ENCODE results near the gene GLDN.

GLDN gene

DNA sequence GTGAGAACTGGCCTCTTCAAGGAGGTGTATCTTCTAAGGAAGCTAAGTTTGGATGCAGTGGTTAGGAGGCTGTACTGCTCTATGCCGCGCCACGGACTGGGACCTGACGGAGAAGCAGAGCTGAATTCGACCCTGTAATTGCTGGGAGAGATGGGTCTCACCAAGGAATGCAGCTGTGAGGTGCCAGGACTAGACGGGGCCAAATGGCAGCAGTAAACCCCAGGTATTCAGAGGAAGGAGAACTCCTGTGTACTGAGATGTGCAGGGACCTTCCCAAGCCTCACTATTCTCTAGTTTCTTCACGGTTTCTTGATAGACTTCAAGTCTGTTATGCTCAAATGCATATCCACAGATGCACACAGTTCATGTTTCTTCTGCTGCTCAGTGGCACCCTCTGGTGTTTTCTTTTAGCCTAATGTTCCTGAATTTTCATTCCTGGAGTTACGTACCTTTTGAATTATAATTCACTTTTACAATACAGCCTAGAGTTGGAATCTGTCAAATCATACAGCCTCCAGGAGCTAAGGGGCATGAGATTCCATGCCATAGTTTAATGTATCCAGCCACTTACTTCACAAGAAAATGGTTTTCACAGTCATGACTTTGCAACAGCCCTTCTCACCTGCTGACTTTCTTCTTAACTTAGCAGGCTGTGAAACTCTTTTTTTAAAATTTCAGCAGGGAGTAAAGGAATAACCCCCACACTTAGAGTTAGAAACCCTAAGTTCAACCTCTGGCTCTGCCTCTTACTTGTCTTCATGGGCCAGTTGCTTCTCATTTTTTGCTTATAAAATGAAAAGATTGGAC lies 61.8 kb downstream of the GLDN start (continued):
- TF ChIP-seq ZNF747 (tag by site-specific recombination; IDR thresholded peaks at IDR 0.05): no peak

DNA sequence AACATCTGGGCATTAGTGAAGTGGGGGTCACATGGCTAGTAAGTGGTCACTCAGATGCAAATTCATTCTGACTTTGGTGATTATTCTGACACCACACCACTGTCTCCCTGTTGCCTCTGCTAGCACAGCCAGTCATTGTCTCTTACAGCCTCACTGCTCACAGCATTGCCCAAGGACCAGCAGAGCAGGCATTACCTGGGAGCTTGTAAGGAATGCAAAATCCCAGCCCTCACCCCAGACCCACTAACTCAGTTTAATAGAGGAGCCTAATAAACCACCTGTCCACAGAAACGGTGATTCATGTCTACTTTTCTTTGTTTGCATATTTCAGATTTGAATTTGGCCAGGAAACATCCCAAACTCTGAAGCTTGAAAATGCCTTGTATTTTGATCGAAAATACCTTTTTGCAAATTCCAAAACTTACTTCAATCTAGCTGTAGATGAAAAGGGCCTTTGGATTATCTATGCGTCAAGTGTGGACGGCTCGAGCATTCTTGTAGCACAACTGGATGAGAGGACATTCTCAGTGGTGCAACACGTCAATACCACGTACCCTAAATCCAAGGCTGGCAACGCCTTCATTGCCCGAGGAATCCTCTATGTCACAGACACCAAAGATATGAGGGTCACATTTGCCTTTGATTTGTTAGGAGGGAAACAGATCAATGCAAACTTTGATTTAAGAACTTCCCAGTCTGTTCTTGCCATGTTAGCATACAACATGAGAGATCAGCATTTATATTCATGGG lies 62.7 kb downstream of the GLDN start:
- ChIA-PET POLR2A (no interaction called here), CTCF (interaction anchor here (0.6 to 5.2 kb wide), 17 partner anchors 8 to 942 kb away, joined by 3 to 46 read pairs (median 5); no protein-coding TSS in a partner anchor)
- Histone ChIP-seq H3K4me1 (ENCODE audit: control insufficient read depth, insufficient read depth, low read length) (no peaks in the 10 kb centered on the region), H3K36me3 (ENCODE audit: control insufficient read depth in 2 of 2, insufficient read depth in 1 of 2, low read length in 2 of 2) (no peaks in the 10 kb centered on the region), H3K27ac (ENCODE audit: extremely low read depth, low read depth, low read length) (no peak overlapping the region), H3K9me3 (ENCODE audit: control insufficient read depth, insufficient read depth, low read depth, low read length) (no peaks in the 10 kb centered on the region), H3K4me3 (ENCODE audit: low read depth, low read length) (no peak overlapping the region)
- TF ChIP-seq, protein P1, sequence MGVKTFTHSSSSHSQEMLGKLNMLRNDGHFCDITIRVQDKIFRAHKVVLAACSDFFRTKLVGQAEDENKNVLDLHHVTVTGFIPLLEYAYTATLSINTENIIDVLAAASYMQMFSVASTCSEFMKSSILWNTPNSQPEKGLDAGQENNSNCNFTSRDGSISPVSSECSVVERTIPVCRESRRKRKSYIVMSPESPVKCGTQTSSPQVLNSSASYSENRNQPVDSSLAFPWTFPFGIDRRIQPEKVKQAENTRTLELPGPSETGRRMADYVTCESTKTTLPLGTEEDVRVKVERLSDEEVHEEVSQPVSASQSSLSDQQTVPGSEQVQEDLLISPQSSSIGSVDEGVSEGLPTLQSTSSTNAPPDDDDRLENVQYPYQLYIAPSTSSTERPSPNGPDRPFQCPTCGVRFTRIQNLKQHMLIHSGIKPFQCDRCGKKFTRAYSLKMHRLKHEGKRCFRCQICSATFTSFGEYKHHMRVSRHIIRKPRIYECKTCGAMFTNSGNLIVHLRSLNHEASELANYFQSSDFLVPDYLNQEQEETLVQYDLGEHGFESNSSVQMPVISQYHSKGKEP (tag by site-specific recombination; IDR thresholded peaks at IDR 0.05): no peak
- no peak for TF ChIP-seq ZNF426 (tag by site-specific recombination; IDR thresholded peaks at IDR 0.05)
- TF ChIP-seq ZNF776 (tag by site-specific recombination; IDR thresholded peaks at IDR 0.05; ENCODE audit: borderline replicate concordance): no peak
- no peak for TF ChIP-seq ZNF626 (tag by site-specific recombination; IDR thresholded peaks at IDR 0.05)
- TF ChIP-seq MEIS1 (CRISPR knock-in tag; IDR thresholded peaks at IDR 0.05; ENCODE audit: borderline replicate concordance): no peak
- TF ChIP-seq ZNF416 (tag by site-specific recombination; IDR thresholded peaks at IDR 0.05): no peak
- TF ChIP-seq ZBTB17 (tag by site-specific recombination; IDR thresholded peaks at IDR 0.05): no peak
- TF ChIP-seq SCRT1 (tag by site-specific recombination; IDR thresholded peaks at IDR 0.05; ENCODE audit: borderline replicate concordance): no peak
- TF ChIP-seq KLF16 (tag by site-specific recombination; IDR thresholded peaks at IDR 0.05): no peak
- TF ChIP-seq, protein P2, sequence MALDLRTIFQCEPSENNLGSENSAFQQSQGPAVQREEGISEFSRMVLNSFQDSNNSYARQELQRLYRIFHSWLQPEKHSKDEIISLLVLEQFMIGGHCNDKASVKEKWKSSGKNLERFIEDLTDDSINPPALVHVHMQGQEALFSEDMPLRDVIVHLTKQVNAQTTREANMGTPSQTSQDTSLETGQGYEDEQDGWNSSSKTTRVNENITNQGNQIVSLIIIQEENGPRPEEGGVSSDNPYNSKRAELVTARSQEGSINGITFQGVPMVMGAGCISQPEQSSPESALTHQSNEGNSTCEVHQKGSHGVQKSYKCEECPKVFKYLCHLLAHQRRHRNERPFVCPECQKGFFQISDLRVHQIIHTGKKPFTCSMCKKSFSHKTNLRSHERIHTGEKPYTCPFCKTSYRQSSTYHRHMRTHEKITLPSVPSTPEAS (tag by site-specific recombination; IDR thresholded peaks at IDR 0.05): no peak
- no peak for TF ChIP-seq ZNF112 (tag by site-specific recombination; IDR thresholded peaks at IDR 0.05)
- TF ChIP-seq ZNF335 (tag by site-specific recombination; conservative IDR thresholded peaks at IDR 0.05): no peak
- TF ChIP-seq ZSCAN30 (tag by site-specific recombination; IDR thresholded peaks at IDR 0.05): no peak
- TF ChIP-seq MYNN (tag by site-specific recombination; IDR thresholded peaks at IDR 0.05; ENCODE audit: borderline replicate concordance): no peak
- TF ChIP-seq, protein P3, sequence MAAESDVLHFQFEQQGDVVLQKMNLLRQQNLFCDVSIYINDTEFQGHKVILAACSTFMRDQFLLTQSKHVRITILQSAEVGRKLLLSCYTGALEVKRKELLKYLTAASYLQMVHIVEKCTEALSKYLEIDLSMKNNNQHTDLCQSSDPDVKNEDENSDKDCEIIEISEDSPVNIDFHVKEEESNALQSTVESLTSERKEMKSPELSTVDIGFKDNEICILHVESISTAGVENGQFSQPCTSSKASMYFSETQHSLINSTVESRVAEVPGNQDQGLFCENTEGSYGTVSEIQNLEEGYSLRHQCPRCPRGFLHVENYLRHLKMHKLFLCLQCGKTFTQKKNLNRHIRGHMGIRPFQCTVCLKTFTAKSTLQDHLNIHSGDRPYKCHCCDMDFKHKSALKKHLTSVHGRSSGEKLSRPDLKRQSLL (tag by site-specific recombination; IDR thresholded peaks at IDR 0.05): no peak
- no peak for TF ChIP-seq ZNF341 (tag by site-specific recombination; IDR thresholded peaks at IDR 0.05; ENCODE audit: low read depth)
- TF ChIP-seq ZNF747 (tag by site-specific recombination; IDR thresholded peaks at IDR 0.05): no peak
- no peak for TF ChIP-seq ZNF701 (tag by site-specific recombination; IDR thresholded peaks at IDR 0.05)
- no peak for TF ChIP-seq TRIM28 (IDR thresholded peaks at IDR 0.05; ENCODE audit: borderline replicate concordance, low read length)
